ENCODE measurements around the gene ZNF592. TPM values are rescaled to one million over a fixed set of nuclear protein-coding genes. Genes with fewer than 3 reads are reported as not detected.

ZNF592 gene
- total RNA-seq, 1 experiment from 2014 or later = 49.6 TPM

DNA sequence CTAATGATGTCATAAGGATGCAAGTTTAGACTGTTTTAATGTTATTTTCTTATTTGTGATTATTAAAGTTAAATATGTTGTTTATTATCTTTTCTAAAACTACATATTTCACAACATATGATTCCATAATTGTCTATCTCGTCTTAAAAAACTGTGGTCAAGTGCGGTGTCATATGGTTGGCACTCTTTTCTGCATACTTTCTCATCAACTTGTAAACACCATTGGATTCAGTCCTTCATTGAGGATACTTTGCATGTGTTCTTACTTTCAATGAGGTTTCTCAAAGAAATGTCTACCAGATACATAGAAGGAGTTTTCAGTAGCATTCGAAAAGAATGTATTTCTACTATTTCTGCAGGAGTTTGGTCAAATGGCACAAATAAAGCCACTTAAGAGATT lies 46.8 kb downstream of the ZNF592 start:
- Mint-ChIP-seq H3K27me3 (ENCODE audit: unreplicated experiment) (no peaks in the 10 kb centered on the region), H3K36me3 (ENCODE audit: insufficient read depth, unreplicated experiment) (peaks cover 43% of the 10 kb centered on the region), H3K4me3 (ENCODE audit: low read depth, unreplicated experiment) (no peak overlapping the region), H3K9me3 (ENCODE audit: low read depth, unreplicated experiment) (no peaks in the 10 kb centered on the region), H3K27ac (ENCODE audit: unreplicated experiment) (no peak overlapping the region), H3K4me1 (ENCODE audit: low read depth, unreplicated experiment) (no peaks in the 10 kb centered on the region)
- no TSS peak for BruUV-seq (replicated peaks)
- CTCF ChIA-PET = no interaction called here
- intact Hi-C loops (cut with micrococcal nuclease; ENCODE audit: unreplicated experiment) = no loop called here
- TF ChIP-seq, protein P1, sequence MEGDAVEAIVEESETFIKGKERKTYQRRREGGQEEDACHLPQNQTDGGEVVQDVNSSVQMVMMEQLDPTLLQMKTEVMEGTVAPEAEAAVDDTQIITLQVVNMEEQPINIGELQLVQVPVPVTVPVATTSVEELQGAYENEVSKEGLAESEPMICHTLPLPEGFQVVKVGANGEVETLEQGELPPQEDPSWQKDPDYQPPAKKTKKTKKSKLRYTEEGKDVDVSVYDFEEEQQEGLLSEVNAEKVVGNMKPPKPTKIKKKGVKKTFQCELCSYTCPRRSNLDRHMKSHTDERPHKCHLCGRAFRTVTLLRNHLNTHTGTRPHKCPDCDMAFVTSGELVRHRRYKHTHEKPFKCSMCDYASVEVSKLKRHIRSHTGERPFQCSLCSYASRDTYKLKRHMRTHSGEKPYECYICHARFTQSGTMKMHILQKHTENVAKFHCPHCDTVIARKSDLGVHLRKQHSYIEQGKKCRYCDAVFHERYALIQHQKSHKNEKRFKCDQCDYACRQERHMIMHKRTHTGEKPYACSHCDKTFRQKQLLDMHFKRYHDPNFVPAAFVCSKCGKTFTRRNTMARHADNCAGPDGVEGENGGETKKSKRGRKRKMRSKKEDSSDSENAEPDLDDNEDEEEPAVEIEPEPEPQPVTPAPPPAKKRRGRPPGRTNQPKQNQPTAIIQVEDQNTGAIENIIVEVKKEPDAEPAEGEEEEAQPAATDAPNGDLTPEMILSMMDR (IDR thresholded peaks at IDR 0.05; ENCODE audit: unreplicated experiment) = no peak
- DNase-seq = no peak

DNA sequence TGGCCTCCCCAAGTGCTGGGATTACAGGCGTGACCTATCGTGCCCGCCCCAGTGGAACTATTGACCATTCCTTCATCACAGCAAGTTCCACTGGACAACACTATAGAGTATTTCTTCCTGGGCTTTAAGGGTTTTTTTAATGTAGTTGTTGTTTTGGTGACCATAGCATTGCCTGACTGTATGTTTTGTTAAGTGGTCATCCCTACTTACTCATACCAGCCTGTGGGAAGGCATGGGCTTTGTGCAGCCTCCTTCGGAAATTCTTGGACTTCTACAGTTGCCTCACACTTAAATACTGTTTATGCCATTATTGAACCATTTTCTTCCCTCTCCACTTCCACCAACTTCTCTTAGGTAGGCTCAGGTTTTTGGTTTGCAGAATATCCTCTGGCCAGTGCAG lies 48.8 kb downstream of the ZNF592 start:
- H3K36me3 Mint-ChIP-seq (ENCODE audit: insufficient read depth, unreplicated experiment) = peaks cover 41% of the 10 kb centered on the region
- H3K27ac Mint-ChIP-seq (ENCODE audit: unreplicated experiment) = no peak overlapping the region
- TF ChIP-seq, protein P1 (IDR thresholded peaks at IDR 0.05; ENCODE audit: unreplicated experiment) = no peak

DNA sequence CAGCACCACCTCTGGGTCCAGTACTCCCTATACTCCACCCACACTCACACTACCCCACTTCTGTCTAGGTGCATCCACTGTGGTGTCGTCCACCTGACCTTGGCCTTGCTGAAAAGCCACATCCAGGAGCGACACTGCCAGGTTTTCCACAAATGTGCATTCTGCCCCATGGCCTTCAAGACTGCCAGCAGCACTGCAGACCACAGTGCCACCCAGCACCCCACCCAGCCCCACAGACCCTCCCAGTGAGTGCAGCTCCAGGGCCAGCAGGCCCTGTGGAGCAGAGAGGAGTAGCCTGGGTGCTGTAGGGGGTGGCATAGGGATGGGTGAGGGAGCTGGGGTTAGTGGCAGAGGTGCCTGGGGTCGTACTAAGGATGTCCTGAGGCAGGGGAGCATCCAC lies 49.4 kb downstream of the ZNF592 start:
- Mint-ChIP-seq H3K27ac (ENCODE audit: unreplicated experiment) (no peak overlapping the region), H3K9me3 (ENCODE audit: low read depth, unreplicated experiment) (no peaks in the 10 kb centered on the region), H3K36me3 (ENCODE audit: insufficient read depth, unreplicated experiment) (peaks cover 44% of the 10 kb centered on the region), H3K4me3 (ENCODE audit: low read depth, unreplicated experiment) (no peak overlapping the region), H3K27me3 (ENCODE audit: unreplicated experiment) (no peaks in the 10 kb centered on the region), H3K4me1 (ENCODE audit: low read depth, unreplicated experiment) (no peaks in the 10 kb centered on the region)
- CTCF ChIA-PET = no interaction called here
- intact Hi-C loops (cut with micrococcal nuclease; ENCODE audit: unreplicated experiment) = no loop called here
- TF ChIP-seq, protein P1 (IDR thresholded peaks at IDR 0.05; ENCODE audit: unreplicated experiment) = no peak
- no TSS peak for BruUV-seq (replicated peaks)
- DNase-seq = no peak

More for the DNA sequence above, 48.8 kb downstream of the ZNF592 start:
- intact Hi-C loops (cut with micrococcal nuclease; ENCODE audit: unreplicated experiment) = no loop called here
- no peak for DNase-seq
- no peaks in the 10 kb centered on the region for H3K27me3 Mint-ChIP-seq (ENCODE audit: unreplicated experiment)
- no TSS peak for BruUV-seq (replicated peaks)
- H3K4me3 Mint-ChIP-seq (ENCODE audit: low read depth, unreplicated experiment) = no peak overlapping the region
- CTCF ChIA-PET = no interaction called here
- no peaks in the 10 kb centered on the region for H3K4me1 Mint-ChIP-seq (ENCODE audit: low read depth, unreplicated experiment)
- H3K9me3 Mint-ChIP-seq (ENCODE audit: low read depth, unreplicated experiment) = no peaks in the 10 kb centered on the region

DNA sequence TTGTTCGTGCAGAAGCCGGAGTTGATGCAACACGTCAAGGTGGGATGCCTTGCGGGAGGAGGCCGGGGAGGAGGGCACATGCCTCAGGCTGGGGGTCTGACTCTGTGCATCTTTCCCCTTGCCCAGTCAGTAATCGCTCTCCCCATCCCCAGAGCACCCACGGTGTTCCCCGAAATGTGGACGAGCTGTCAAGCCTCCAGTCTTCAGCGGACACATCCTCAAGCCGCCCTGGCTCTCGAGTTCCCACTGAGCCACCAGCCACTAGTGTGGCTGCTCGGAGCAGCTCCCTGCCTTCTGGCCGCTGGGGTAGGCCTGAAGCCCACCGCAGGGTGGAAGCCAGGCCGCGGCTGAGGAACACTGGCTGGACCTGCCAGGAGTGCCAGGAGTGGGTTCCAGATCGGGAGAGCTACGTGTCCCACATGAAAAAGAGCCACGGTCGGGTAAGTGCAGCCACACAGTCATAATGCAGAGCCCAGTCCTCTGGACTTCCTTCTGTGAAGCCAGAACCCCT lies 50.1 kb downstream of the ZNF592 start:
- CTCF ChIA-PET = no interaction called here
- Mint-ChIP-seq H3K36me3 (ENCODE audit: insufficient read depth, unreplicated experiment) (peaks cover 47% of the 10 kb centered on the region), H3K27ac (ENCODE audit: unreplicated experiment) (no peak overlapping the region), H3K27me3 (ENCODE audit: unreplicated experiment) (no peaks in the 10 kb centered on the region), H3K4me1 (ENCODE audit: low read depth, unreplicated experiment) (peaks cover 3% of the 10 kb centered on the region), H3K9me3 (ENCODE audit: low read depth, unreplicated experiment) (no peaks in the 10 kb centered on the region), H3K4me3 (ENCODE audit: low read depth, unreplicated experiment) (no peak overlapping the region)
- BruUV-seq (replicated peaks) = no TSS peak
- DNase-seq = no peak
- intact Hi-C loops (cut with micrococcal nuclease; ENCODE audit: unreplicated experiment) = no loop called here
- TF ChIP-seq, protein P1 (IDR thresholded peaks at IDR 0.05; ENCODE audit: unreplicated experiment) = no peak
